HepG2 (cell line): ENCODE results near the gene CCDC174. TPM values are rescaled to one million over a fixed set of nuclear protein-coding genes. Genes with fewer than 3 reads are reported as not detected.

Source experiments
- CREM ChIP-seq, 2 experiments: sonication (generic) in 1 of 2; formaldehyde crosslinking in 1 of 2; IDR thresholded peaks; 2 replicates each; pipeline versions ENCODE4 v1.4.0 to v1.6.1; 2016 to 2020; ENCODE audit warnings: antibody characterized with exemption in 1 of 2, mild to moderate bottlenecking in 1 of 2, missing genetic modification reagents in 1 of 2
- EEA1 ChIP-seq: sonication (generic); formaldehyde crosslinking; IDR thresholded peaks from 2 replicates; pipeline ENCODE4 v1.5.1; 2020; ENCODE audit warnings: mild to moderate bottlenecking, missing genetic modification reagents, borderline replicate concordance
- EHMT2 ChIP-seq: fragments of 200-600 bp; sonication (generic); IDR thresholded peaks from 2 replicates; pipeline ENCODE4 v1.7.0; 2017; ENCODE audit warnings: antibody characterized with exemption, low read depth, low read length, borderline replicate concordance
- KLF13 ChIP-seq: sonication (generic); formaldehyde crosslinking; IDR thresholded peaks from 2 replicates; pipeline ENCODE4 v1.4.0; 2020; ENCODE audit warnings: mild to moderate bottlenecking, missing genetic modification reagents
- NFKBIZ ChIP-seq: IDR thresholded peaks from 2 replicates; pipeline ENCODE4 v1.6.1; 2018; ENCODE audit warnings: missing genetic modification reagents, missing compliant biosample characterization
- ZKSCAN8 ChIP-seq: IDR thresholded peaks from 2 replicates; pipeline ENCODE4 v1.6.1; 2016; ENCODE audit warnings: borderline replicate concordance, missing genetic modification reagents, missing compliant biosample characterization
- ZNF550 ChIP-seq: sonication (generic); formaldehyde crosslinking; IDR thresholded peaks from 2 replicates; pipeline ENCODE4 v1.4.0; 2020; ENCODE audit warnings: mild to moderate bottlenecking, missing genetic modification reagents, borderline replicate concordance
- ZNF580 ChIP-seq: IDR thresholded peaks from 2 replicates; pipeline ENCODE4 v1.6.1; 2016; ENCODE audit warnings: low read depth, borderline replicate concordance
- ZNF740 ChIP-seq: sonication (generic); formaldehyde crosslinking; IDR thresholded peaks from 2 replicates; pipeline ENCODE4 v1.4.0; 2020; ENCODE audit warnings: missing genetic modification reagents
- ZNF766 ChIP-seq: sonication (generic); formaldehyde crosslinking; IDR thresholded peaks from 2 replicates; pipeline ENCODE4 v1.5.0; 2020; ENCODE audit warnings: missing genetic modification reagents, borderline replicate concordance
- polyA plus RNA-seq, 8 experiments: library from polyadenylated mRNA; depleted of rRNA in 3 of 8; stranded (reverse) in 7 of 8; unstranded in 1 of 8; fragments of >200 nt; fragmentation: Illumina TruSeq in 4 of 8; extraction: Trizol in 4 of 8; gene quantifications; 2 replicates each; pipeline versions ENCODE4 v1.2.1 to v1.2.3, GENCODE V29; 2011 to 2016; ENCODE audit warnings: low read depth in 4 of 8, missing spikeins in 1 of 8, mixed read lengths in 1 of 8; ENCODE audit not compliant: insufficient read depth in 1 of 8
- total RNA-seq, 5 experiments: library from RNA; depleted of rRNA; stranded (reverse); fragments of >200 nt; fragmentation: Illumina TruSeq; extraction: Trizol; gene quantifications; 2 replicates each; pipeline ENCODE4 v1.2.3, GENCODE V29; 2016; ENCODE audit warnings: low read depth in 1 of 5
- TF ChIP-seq, protein P1 (sequence below): sonication (generic); formaldehyde crosslinking; IDR thresholded peaks from 2 replicates; pipeline ENCODE4 v1.4.0; 2020; ENCODE audit warnings: missing genetic modification reagents, borderline replicate concordance
- TF ChIP-seq, protein P2 (sequence below): sonication (generic); formaldehyde crosslinking; IDR thresholded peaks from 2 replicates; pipeline ENCODE4 v1.9.0; 2021; ENCODE audit warnings: mild to moderate bottlenecking, missing genetic modification reagents
- TF ChIP-seq, protein P3 (sequence below): IDR thresholded peaks from 2 replicates; pipeline ENCODE4 v1.6.1; 2016; ENCODE audit warnings: low read depth

CCDC174 gene
- total and polyA plus RNA-seq, 2 of the 13 experiments (the other 11 are each of a cell fraction or from before 2014, with no cell fraction given), result 5.4 to 11.0 TPM

DNA sequence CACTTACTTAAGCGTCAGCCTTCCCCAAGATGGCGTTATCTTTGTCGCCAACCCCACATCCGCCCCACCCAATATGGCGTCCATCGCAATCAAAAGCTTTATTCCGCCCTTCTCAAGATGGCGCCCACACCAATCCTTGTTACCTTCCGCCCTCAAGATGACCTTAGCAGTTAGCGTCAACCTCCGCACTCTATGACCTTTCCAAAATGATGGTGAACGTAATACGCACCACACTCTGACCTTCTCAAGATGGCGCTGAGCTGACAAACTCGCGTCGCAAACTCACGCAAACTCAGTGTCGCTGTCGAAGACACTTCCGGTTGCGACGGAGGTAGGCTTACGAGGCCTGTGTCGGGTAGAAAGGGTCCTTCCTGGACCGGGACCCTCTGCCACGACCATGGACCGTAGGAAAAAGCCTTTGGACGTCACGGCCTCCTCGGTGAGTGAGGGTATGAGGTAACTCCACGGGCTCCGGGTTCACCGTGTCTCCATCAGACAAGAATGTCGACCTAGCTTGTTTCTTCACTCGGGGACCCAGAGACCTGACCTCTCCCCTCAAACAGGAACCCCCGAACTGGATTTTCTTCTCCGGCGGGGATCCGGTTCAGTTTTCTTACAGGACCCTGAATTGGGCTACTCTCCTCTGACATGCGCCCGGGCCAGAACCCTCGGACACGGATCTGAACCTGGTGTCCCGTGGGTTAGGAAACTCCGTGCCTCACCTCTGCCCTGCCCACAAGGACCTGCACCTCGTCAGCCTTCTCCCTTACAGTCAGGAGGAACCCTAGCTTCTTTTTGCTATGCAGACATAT, at the start of gene CCDC174 (continued):
- TF ChIP-seq ZKSCAN8 (CRISPR knock-in tag) (0 out of 2 replicates have a peak, but pooled peaks have one; percentile 41), ZNF550 (CRISPR knock-in tag) (peak; percentile 68; the same call in 1 of the 2 replicates), ZNF580 (CRISPR knock-in tag) (peak; percentile 87; the same call in 1 of the 2 replicates), CREM (IDR thresholded peaks at IDR 0.05) (peak; percentile 99), CREM (CRISPR knock-in tag; IDR thresholded peaks at IDR 0.05) (peak; percentile 64; the same call in 1 of the 2 replicates), NFKBIZ (0 out of 2 replicates have a peak, but pooled peaks have one; percentile 64), EHMT2 (peak; percentile 98), EEA1 (0 out of 2 replicates have a peak, but pooled peaks have one; percentile 80), ZNF766 (CRISPR knock-in tag) (peak; percentile 95; the same call in 1 of the 2 replicates), ZNF740 (CRISPR knock-in tag) (no peak), KLF13 (CRISPR knock-in tag) (0 out of 2 replicates have a peak, but pooled peaks have one; percentile 74)
- TF ChIP-seq, protein P1, sequence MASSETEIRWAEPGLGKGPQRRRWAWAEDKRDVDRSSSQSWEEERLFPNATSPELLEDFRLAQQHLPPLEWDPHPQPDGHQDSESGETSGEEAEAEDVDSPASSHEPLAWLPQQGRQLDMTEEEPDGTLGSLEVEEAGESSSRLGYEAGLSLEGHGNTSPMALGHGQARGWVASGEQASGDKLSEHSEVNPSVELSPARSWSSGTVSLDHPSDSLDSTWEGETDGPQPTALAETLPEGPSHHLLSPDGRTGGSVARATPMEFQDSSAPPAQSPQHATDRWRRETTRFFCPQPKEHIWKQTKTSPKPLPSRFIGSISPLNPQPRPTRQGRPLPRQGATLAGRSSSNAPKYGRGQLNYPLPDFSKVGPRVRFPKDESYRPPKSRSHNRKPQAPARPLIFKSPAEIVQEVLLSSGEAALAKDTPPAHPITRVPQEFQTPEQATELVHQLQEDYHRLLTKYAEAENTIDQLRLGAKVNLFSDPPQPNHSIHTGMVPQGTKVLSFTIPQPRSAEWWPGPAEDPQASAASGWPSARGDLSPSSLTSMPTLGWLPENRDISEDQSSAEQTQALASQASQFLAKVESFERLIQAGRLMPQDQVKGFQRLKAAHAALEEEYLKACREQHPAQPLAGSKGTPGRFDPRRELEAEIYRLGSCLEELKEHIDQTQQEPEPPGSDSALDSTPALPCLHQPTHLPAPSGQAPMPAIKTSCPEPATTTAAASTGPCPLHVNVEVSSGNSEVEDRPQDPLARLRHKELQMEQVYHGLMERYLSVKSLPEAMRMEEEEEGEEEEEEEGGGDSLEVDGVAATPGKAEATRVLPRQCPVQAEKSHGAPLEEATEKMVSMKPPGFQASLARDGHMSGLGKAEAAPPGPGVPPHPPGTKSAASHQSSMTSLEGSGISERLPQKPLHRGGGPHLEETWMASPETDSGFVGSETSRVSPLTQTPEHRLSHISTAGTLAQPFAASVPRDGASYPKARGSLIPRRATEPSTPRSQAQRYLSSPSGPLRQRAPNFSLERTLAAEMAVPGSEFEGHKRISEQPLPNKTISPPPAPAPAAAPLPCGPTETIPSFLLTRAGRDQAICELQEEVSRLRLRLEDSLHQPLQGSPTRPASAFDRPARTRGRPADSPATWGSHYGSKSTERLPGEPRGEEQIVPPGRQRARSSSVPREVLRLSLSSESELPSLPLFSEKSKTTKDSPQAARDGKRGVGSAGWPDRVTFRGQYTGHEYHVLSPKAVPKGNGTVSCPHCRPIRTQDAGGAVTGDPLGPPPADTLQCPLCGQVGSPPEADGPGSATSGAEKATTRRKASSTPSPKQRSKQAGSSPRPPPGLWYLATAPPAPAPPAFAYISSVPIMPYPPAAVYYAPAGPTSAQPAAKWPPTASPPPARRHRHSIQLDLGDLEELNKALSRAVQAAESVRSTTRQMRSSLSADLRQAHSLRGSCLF (CRISPR knock-in tag), result no peak
- TF ChIP-seq, protein P2, sequence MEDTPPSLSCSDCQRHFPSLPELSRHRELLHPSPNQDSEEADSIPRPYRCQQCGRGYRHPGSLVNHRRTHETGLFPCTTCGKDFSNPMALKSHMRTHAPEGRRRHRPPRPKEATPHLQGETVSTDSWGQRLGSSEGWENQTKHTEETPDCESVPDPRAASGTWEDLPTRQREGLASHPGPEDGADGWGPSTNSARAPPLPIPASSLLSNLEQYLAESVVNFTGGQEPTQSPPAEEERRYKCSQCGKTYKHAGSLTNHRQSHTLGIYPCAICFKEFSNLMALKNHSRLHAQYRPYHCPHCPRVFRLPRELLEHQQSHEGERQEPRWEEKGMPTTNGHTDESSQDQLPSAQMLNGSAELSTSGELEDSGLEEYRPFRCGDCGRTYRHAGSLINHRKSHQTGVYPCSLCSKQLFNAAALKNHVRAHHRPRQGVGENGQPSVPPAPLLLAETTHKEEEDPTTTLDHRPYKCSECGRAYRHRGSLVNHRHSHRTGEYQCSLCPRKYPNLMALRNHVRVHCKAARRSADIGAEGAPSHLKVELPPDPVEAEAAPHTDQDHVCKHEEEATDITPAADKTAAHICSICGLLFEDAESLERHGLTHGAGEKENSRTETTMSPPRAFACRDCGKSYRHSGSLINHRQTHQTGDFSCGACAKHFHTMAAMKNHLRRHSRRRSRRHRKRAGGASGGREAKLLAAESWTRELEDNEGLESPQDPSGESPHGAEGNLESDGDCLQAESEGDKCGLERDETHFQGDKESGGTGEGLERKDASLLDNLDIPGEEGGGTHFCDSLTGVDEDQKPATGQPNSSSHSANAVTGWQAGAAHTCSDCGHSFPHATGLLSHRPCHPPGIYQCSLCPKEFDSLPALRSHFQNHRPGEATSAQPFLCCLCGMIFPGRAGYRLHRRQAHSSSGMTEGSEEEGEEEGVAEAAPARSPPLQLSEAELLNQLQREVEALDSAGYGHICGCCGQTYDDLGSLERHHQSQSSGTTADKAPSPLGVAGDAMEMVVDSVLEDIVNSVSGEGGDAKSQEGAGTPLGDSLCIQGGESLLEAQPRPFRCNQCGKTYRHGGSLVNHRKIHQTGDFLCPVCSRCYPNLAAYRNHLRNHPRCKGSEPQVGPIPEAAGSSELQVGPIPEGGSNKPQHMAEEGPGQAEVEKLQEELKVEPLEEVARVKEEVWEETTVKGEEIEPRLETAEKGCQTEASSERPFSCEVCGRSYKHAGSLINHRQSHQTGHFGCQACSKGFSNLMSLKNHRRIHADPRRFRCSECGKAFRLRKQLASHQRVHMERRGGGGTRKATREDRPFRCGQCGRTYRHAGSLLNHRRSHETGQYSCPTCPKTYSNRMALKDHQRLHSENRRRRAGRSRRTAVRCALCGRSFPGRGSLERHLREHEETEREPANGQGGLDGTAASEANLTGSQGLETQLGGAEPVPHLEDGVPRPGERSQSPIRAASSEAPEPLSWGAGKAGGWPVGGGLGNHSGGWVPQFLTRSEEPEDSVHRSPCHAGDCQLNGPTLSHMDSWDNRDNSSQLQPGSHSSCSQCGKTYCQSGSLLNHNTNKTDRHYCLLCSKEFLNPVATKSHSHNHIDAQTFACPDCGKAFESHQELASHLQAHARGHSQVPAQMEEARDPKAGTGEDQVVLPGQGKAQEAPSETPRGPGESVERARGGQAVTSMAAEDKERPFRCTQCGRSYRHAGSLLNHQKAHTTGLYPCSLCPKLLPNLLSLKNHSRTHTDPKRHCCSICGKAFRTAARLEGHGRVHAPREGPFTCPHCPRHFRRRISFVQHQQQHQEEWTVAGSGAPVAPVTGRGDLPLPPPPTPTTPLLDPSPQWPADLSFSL (CRISPR knock-in tag), result no peak
- TF ChIP-seq, protein P3, sequence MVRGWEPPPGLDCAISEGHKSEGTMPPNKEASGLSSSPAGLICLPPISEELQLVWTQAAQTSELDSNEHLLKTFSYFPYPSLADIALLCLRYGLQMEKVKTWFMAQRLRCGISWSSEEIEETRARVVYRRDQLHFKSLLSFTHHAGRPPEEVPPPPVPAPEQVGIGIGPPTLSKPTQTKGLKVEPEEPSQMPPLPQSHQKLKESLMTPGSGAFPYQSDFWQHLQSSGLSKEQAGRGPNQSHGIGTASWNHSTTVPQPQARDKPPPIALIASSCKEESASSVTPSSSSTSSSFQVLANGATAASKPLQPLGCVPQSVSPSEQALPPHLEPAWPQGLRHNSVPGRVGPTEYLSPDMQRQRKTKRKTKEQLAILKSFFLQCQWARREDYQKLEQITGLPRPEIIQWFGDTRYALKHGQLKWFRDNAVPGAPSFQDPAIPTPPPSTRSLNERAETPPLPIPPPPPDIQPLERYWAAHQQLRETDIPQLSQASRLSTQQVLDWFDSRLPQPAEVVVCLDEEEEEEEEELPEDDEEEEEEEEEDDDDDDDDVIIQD (CRISPR knock-in tag), result 0 out of 2 replicates have a peak, but pooled peaks have one; percentile 54
